ENCODE results near the gene SST.

Gene SST

DNA sequence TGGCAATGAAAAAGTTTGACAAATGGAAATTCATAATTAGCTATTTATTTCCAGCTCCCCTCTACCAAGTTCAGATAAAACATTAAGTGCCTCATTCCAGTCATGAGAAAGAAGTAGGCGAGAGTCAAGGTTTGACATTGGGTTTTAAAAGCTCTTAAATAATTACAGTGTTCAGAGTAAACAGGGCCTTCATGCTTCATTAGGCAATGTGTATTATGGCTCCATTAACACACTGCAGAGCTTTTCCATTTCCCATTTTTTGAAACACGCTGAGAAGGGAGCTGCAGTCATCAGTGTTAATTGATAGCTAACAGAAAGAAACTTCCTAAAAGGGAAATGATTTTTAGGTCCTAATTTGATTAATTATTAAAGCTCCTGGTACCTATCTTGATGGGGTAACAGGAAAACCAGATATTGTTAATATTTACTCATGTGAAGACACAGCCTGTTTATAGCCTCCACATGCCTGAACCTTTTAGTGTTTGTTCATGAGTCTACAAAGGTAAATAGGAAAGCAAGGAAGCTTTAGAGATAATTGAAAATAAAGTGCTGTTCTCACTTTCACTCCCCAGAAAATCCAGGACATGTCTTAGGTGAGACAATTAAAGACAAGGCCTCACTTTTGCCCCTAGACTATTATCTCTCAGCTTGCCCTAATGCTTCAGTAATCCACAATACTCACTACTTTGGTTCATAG is 28.7 kb downstream of the SST start:
- DNase-seq (ENCODE audit: low read depth, low spot score) = no peak
- TF ChIP-seq, protein P1, sequence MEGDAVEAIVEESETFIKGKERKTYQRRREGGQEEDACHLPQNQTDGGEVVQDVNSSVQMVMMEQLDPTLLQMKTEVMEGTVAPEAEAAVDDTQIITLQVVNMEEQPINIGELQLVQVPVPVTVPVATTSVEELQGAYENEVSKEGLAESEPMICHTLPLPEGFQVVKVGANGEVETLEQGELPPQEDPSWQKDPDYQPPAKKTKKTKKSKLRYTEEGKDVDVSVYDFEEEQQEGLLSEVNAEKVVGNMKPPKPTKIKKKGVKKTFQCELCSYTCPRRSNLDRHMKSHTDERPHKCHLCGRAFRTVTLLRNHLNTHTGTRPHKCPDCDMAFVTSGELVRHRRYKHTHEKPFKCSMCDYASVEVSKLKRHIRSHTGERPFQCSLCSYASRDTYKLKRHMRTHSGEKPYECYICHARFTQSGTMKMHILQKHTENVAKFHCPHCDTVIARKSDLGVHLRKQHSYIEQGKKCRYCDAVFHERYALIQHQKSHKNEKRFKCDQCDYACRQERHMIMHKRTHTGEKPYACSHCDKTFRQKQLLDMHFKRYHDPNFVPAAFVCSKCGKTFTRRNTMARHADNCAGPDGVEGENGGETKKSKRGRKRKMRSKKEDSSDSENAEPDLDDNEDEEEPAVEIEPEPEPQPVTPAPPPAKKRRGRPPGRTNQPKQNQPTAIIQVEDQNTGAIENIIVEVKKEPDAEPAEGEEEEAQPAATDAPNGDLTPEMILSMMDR (IDR thresholded peaks at IDR 0.05; ENCODE audit: low read depth, low read length) = no peak
- no peak overlapping the region for H3K4me3 ChIP-seq (ENCODE audit: low read depth, low read length)
- in situ Hi-C loops (cut with HindIII; ENCODE audit: low sequenced_read_pairs) = no loop called here

DNA sequence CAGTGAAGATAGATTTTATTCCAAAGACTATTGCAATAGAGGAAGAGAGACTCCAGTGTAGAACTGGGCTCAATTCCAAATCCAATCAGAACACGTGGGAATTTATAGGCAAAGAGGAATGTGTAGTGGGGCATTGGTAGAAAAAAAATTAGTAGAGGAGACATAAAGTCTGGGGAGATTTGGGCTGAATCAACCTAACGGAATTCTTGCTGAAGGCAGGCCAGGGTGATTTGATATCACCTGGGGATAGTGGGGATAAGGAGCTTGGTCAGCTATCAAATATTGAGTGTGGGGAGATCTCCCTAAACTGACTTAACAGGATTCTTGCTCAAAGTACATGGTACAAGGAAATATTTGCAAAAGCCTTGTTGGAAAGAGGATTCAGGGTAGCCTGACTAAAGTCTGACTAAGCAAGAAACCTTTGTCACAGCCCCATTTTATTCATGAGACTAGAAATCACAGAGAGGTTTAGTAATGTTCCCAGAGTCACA is 29.6 kb downstream of the SST start:
- TF ChIP-seq, protein P1 (IDR thresholded peaks at IDR 0.05; ENCODE audit: low read depth, low read length) = no peak
- DNase-seq (ENCODE audit: low read depth, low spot score) = no peak
- in situ Hi-C loops (cut with HindIII; ENCODE audit: low sequenced_read_pairs) = no loop called here
- no peak overlapping the region for H3K4me3 ChIP-seq (ENCODE audit: low read depth, low read length)

DNA sequence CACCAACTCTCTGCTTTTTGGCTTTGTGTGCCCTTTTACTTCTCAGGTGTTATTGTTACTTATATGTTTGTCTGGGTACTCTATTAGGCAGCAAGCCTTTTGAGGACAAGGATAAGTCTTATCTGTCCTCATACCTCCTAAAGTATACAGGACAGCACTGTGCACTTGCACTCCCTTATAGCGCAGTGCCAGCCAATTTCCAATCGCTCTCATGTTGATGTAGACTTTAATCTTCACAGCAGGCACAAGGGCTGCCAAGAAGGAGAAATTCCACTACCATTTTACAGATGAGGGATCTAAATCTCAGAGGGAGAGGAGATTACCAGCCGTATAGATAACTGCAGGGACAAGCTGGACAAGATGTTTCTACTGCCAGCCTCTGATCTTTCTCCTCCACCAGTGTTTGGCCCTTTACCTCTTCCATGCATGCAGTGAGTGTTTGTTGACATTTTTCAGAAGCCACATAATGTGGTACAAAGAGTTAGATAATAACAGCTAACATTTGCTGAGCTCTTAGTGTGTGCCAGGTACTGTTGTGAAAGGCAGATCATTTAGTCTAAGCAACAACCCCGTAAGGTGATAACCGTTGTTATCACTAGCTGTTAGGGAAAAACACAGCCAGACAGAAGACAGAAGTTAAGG is 30.1 kb downstream of the SST start:
- no peak overlapping the region for H3K4me3 ChIP-seq (ENCODE audit: low read depth, low read length)
- in situ Hi-C loops (cut with HindIII; ENCODE audit: low sequenced_read_pairs) = no loop called here
- TF ChIP-seq, protein P1 (IDR thresholded peaks at IDR 0.05; ENCODE audit: low read depth, low read length) = no peak
- DNase-seq (ENCODE audit: low read depth, low spot score) = no peak

DNA sequence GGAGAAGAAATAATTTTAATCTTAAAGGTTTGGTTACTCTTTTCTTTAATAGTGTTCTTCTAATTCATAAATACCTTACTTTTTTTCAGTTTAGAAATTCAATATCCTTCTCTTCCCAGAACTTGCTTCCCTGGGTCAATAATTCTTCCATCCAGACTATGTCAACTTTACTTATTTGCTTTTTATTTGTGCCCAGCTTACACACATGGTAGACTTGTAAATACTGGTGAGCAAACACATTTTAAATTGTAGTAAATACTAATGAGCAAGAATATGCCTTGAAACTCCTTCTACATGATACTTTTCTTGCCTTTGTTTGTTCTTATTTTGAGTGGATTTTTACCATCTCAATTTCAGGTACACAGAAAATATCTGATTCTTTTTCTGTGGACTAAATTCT is 33.7 kb downstream of the SST start:
- in situ Hi-C loops (cut with HindIII; ENCODE audit: low sequenced_read_pairs) = no loop called here
- TF ChIP-seq, protein P1 (IDR thresholded peaks at IDR 0.05; ENCODE audit: low read depth, low read length) = no peak
- DNase-seq (ENCODE audit: low read depth, low spot score) = no peak
- H3K4me3 ChIP-seq (ENCODE audit: low read depth, low read length) = no peak overlapping the region

DNA sequence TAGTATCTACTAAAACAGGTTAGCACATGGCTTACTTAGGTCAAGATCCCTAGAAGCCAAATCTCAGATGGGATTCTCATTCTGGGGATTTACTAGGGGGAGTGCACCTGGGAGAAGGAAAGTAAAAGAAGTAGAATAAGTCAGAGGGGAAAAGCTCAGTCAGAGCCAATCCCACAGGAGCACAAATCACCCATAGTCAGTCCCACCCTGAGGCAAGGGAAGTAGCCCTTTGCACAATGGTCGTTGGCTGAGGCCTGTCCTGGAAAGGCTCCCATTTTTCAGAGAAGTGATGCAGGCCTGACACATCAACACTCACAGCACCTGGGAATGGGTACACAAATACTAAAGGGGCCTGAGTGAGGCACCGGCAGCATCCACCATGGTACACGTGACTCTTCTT is 39.8 kb downstream of the SST start:
- in situ Hi-C loops (cut with HindIII; ENCODE audit: low sequenced_read_pairs) = no loop called here
- no peak overlapping the region for H3K4me3 ChIP-seq (ENCODE audit: low read depth, low read length)
- DNase-seq (ENCODE audit: low read depth, low spot score) = no peak
- TF ChIP-seq, protein P1 (IDR thresholded peaks at IDR 0.05; ENCODE audit: low read depth, low read length) = no peak

DNA sequence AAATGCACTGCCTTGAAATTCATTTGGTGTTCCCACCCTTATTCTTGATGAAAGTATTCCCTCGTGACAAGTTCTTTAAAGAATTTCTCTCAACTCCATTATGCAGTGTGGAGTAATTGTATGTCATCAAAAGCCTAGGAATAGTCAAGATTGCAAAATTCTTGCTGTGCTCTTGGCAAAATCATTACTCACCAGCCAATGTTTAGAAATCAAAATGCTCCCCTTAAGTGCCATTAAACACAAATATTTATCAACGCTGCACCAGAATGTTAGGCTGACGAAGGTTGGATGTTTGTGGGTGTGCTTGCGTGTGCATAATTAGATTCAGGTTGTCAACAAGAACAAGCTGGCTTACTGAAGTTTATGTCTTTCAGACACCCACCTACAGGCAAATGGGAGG is 40.5 kb downstream of the SST start:
- TF ChIP-seq, protein P1 (IDR thresholded peaks at IDR 0.05; ENCODE audit: low read depth, low read length) = no peak
- in situ Hi-C loops (cut with HindIII; ENCODE audit: low sequenced_read_pairs) = no loop called here
- DNase-seq (ENCODE audit: low read depth, low spot score) = no peak
- no peak overlapping the region for H3K4me3 ChIP-seq (ENCODE audit: low read depth, low read length)
